Middle frontal gyrus (tissue), 1 donor: ENCODE results near the gene FEM1A.
A peak's percentile ranks its signal among the peaks of the same experiment; 100 is the strongest.
"Not testable (repeated sequence)": the region's sequence is repeated elsewhere in the genome, so short reads cannot be mapped to it uniquely, and the experiment has no call there.

ENCODE experiments used
- DNase-seq: peaks from one replicate; pipeline ENCODE4 v3.0.0-alpha.2; 2015; ENCODE audit warnings: low spot score; ENCODE audit errors: extremely low spot score

Gene FEM1A, protein sequence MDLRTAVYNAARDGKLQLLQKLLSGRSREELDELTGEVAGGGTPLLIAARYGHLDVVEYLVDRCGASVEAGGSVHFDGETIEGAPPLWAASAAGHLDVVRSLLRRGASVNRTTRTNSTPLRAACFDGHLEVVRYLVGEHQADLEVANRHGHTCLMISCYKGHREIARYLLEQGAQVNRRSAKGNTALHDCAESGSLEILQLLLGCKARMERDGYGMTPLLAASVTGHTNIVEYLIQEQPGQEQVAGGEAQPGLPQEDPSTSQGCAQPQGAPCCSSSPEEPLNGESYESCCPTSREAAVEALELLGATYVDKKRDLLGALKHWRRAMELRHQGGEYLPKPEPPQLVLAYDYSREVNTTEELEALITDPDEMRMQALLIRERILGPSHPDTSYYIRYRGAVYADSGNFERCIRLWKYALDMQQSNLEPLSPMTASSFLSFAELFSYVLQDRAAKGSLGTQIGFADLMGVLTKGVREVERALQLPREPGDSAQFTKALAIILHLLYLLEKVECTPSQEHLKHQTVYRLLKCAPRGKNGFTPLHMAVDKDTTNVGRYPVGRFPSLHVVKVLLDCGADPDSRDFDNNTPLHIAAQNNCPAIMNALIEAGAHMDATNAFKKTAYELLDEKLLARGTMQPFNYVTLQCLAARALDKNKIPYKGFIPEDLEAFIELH

DNA sequence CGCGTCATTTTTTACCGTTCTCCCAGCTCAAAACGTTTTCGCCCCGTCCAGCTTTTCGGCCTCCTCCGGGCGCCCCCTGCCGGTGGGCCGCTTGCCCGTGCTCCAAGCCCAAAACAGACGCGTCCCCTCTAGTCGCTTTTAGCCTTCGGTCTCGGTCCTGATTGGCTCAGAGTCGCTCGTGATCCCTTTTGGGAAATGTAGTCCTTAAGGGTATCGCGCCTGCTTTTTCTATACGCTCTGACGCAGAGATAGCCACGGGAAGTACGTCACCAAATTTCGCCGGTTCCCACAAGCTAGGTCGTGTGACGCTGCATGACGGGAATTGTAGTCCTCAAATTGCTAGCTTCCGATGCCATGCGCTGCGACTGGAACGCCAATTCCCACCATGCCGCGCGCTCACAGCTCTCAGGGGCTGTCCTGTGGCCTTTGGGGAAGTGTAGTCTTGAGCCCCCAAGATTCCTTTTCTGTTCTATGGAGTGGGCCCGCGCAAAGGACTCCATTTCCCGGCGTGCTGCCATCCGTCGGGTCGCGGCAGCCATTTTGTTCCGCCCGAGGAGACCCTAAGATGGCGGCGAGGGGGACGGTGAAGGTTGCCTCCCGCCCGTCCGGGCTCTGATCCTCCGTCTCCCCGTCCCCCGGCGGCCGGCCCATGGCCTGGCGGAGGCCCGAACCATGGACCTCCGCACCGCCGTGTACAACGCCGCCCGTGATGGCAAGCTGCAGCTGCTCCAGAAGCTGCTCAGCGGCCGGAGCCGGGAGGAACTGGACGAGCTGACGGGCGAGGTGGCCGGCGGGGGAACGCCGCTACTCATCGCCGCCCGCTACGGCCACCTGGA lies at the start of gene FEM1A:
FEM1A (plus strand) TSS at position 552 of the 836 bp plus-strand sequence; CDS start at position 673, 121 bp downstream.
- peak; percentile 100 for DNase-seq

DNA sequence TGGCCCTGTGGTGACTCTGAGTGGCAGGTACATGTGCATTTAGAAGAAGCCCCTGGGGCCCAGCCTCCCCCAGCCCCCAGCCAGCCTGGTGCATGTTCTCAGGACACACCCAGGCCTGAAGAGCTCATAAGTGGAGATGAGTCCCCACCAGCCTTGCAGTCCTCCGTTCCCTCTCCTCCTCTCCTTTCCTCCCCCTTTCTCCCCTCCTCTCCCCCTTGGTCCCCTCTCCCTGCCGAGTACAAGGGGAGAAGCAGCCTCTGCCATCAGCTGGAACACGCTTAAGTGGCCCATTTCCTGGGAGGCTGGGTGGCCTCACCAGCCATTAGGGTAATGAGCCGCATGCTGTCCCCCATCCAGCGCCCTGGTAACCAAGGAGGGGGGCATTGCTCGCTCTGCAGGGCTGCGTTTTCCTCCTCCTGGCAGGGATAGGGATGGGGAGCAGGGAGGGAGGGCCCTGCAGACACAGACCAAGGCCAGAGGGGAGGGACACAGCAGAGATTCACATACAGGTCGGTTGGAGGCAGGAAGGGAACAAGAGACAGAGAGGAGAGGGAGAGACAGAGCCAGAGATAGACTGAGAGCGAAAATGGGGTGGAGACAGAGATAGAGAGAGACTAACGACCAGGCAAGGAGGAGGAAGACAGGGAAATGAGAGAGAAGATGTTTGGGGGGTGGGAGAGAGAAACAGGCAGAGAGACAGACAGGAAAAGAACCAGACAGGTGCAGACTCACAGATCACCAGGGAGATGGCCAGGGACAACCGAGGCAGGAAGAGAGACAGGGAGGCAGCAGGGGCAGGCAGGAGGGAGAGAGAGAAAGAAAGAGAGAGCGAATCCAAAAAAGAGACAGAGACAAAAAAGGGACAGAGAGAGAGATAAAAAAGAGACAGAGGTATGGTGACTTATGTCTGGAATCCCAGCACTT lies 48.5 kb upstream of the FEM1A start:
- DNase-seq = no peak

DNA sequence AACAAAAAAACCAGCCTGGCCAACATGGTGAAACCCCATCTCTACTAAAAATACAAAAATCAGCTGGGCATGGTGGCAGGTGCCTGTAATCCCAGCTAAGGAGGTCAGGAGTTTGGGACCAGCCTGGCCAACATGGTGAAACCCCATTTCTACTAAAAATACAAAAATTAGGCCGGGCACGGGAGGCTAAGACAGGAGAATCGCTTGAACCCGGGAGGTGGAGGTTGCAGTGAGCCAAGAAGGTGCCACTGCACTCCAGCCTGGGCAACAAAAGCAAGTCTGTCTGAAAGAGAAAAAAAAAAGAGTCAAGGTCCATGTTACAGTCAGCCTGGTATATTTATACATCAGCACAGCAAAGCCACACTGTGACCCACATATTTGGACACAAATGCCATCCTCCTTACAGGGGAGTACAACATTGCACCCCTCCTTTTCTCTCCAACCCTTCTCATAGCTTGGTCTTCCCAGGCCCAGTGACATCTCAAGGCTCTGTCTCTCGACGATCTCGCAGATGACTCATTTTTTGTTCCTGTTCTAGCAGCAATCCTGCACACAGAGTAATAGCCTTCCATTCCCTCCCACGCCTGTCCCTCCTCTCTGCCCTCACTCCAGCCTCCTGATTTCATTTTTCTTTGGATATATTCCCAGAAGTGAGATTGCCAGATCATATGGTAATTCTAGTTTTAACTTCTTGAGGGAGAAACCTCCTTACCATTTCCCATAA lies 46.9 kb upstream of the FEM1A start:
- DNase-seq = peak; percentile 43

DNA sequence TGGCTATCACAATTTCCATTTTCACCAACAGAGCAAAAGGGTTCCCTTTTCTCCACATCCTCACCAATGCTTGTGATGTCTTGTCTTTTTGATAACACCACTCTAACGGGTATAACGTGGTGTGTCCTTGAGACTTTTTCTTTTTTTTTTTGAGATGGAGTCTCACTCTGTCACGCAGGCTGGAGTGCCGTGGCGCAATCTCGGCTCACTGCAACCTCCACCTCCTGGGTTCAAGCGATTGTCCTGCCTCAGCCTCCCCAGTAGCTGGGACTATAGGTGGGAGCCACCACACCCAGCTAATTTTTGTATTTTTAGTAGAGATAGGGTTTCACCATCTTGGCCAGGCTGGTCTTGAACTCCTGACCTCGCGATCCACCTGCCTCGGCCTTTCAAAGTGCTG lies 46.4 kb upstream of the FEM1A start:
- DNase-seq = not testable (repeated sequence)

DNA sequence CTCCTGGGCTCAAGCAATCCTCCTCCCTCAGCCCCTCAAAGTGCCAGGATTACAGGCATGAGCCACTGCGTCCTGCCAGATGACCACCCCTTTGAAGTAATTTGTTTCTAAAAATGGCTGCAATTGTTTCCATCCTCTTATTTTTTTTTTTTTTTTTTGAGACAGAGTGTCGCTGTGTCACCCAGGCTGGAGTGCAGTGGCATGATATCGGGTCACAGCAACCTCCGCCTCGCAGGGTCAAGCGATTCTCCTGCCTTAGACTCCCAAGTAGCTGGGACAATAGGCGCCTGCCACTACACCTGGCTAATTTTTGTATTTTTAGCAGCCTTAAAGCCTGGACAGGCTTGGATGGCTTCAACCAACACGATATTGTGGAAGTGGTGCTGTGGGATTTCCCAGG lies 45.5 kb upstream of the FEM1A start:
- no peak for DNase-seq

- DNase-seq = no peak
These were observed 43.3 kb upstream of the FEM1A start for GRCh38 chr19:4748185-4748584.

DNA sequence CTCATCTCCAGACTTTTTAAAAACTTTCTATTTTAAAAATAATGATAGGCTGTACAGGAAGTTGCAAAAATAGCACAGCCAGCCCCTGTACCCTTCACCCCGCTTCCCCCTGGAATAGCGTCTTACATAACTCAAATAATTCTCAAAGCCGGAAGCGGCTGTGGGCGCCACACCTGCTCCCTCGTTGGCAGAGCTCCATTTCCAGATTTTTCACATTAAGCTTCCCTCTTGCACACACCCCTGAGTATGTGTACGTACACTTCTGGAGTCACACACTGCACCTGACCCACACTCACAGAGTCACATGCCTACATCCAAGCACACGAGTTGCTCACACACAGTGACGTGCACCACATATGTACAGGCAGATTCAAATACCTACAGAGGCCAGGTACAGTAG lies 42.9 kb upstream of the FEM1A start:
- DNase-seq = no peak

- no peak for DNase-seq
These were observed 41.5 kb upstream of the FEM1A start for GRCh38 chr19:4749870-4750590.

- no peak for DNase-seq
These were observed 37.3 kb upstream of the FEM1A start for GRCh38 chr19:4754248-4754647.

DNA sequence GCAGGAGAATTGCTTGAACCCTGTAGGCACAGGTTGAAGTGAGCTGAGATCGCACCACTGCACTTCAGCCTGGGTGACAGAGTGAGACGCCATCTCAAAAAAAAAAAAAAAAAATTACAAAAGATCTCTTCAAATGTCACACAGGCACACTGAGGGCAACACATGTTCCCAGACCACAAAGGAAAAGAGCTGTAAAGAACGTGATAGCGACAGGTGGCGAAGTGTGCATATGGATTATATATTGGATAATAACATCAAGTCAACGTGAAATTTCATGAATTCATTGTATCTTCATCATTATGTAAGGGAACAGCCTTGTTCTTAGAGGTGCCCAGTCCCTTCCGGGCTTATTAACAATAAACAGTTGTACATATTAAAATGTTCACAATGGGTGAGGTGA lies 36.1 kb upstream of the FEM1A start:
- no peak for DNase-seq

GRCh38 chr19:4758082-4758481 lies 33.5 kb upstream of the FEM1A start:
- DNase-seq = no peak

DNA sequence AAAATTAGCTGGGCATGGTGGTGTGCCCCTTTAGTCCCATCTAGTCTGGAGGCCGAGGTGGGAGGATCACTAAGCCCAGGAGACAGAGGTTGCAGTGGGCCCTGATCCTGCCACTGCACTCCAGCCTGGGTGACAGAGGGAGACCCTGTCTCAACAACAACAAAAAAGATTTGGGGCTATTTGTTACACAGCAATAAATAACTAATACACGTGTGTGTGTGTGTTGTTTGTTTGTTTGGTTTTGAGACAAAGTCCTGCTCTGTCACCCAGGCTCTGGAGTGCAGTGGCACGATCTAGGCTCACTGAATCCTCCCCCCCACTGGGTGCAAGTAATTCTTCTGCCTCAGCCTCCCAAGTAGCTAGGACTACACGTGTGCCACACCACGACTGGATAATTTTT lies 32.9 kb upstream of the FEM1A start:
- DNase-seq = no peak

GRCh38 chr19:4759388-4760284 lies 31.9 kb upstream of the FEM1A start:
- DNase-seq = peak; percentile 88

DNA sequence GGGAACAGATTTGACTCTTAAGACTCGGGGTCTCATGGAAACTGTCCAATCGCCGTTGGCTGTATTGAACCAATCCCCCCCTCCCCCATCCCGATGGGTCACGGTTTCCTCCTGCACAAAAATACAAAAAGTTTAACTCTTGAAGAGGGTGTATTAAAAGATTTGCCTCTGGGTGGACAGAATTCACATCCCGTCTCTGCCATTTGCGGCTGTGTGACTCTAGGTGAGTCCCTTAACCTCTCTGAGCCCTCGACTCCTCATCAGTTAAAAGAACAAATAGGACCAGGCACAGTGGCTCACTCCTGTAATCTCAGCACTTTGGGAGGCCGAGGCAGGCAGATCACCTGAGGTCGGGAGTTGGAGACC lies 31.3 kb upstream of the FEM1A start:
- DNase-seq = no peak

DNA sequence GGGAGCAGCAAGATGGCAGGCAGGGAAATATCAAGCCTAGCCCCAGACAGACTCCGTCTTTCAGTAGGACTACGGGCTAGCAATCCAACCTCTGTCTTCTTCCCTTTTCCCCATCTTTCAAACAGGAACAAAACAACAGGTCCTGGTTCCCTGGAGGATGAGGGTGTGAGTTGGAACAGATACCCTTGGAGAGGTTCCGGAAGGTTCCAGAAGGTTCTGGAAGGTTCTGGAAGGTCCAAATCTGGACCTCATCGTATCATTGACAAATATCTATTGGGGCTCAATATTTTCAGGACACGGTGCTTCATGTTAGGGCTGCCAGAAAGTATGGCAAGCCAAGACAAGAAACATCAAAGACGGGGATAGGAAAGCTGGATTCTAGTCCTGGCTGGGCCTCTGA lies 28.5 kb upstream of the FEM1A start:
- no peak for DNase-seq

GRCh38 chr19:4764393-4764660 lies 27.2 kb upstream of the FEM1A start:
- no peak for DNase-seq

GRCh38 chr19:4768934-4769777 lies 22.4 kb upstream of the FEM1A start:
- peak; percentile 57 for DNase-seq

- DNase-seq = no peak
These were observed 19.0 kb upstream of the FEM1A start for GRCh38 chr19:4772566-4772965.
